Esophagus muscularis mucosa (tissue), 4 donors: ENCODE data around the gene ATP9A. TPM values are rescaled to one million over a fixed set of nuclear protein-coding genes. Genes with fewer than 3 reads are reported as not detected.

Experiments used
- DNase-seq: peaks from one replicate; pipeline ENCODE4 v3.0.0-alpha.2; 2017; ENCODE audit errors: extremely low spot score
- H3K27ac ChIP-seq, 4 donors: fragments of 200-600 bp; sonication (generic); replicated peaks in 1 of 4; 1 replicate in 3 of 4; 2 replicates in 1 of 4; pipeline ENCODE4 v1.5.1; 2016 to 2019; ENCODE audit warnings: mild to moderate bottlenecking in 1 of 4
- H3K27me3 ChIP-seq, 4 donors: fragments of 200-600 bp; sonication (generic); one replicate each; pipeline versions ENCODE4 v1.5.1 to v1.6.0; 2016 to 2019
- H3K36me3 ChIP-seq, 4 donors: fragments of 200-600 bp; sonication (generic); one replicate each; pipeline ENCODE4 v1.5.1; 2016 to 2019
- H3K4me1 ChIP-seq, 4 donors: fragments of 200-600 bp; sonication (generic); one replicate each; pipeline ENCODE4 v1.5.1; 2016 to 2019
- H3K4me3 ChIP-seq, 4 donors: fragments of 200-600 bp; sonication (generic); 1 replicate in 2 of 4; 2 replicates in 2 of 4; pipeline ENCODE4 v1.5.1; 2016 to 2019; ENCODE audit warnings: mild to moderate bottlenecking in 4 of 4, moderate library complexity in 1 of 4
- H3K9me3 ChIP-seq, 4 donors: fragments of 200-600 bp; sonication (generic); 1 replicate in 3 of 4; 2 replicates in 1 of 4; pipeline ENCODE4 v1.5.1; 2016 to 2019
- EP300 ChIP-seq: sonication (generic); formaldehyde crosslinking; IDR thresholded peaks from one replicate; pipeline ENCODE4 v1.6.1; 2017; ENCODE audit warnings: antibody characterized with exemption
- POLR2A ChIP-seq: fragments of 450-650 bp; IDR thresholded peaks from one replicate; pipeline ENCODE4 v1.6.1; 2017; ENCODE audit warnings: antibody characterized with exemption, moderate library complexity, mild to moderate bottlenecking, low read depth
- POLR2AphosphoS5 ChIP-seq, 2 donors: sonication (generic); formaldehyde crosslinking; IDR thresholded peaks; one replicate each; pipeline ENCODE4 v1.6.1; 2017; ENCODE audit warnings: antibody characterized with exemption in 2 of 2
- WGBS: methylation state at CpG from one replicate; pipeline ENCODE4 v1.1.5; 2018; 5-methylcytosine and 5-hydroxymethylcytosine counted together
- intact Hi-C: fragments of 100-400 bp; cut with DNase I; formaldehyde crosslinking; loops from one replicate; pipeline ENCODE4 v1.15.1; 2023
- total RNA-seq, 4 donors: library from RNA; depleted of rRNA; stranded (reverse); fragments of >200 nt; gene quantifications; one replicate each; pipeline versions ENCODE4 v1.1.0 to v1.2.1, GENCODE V29; 2016
- TF ChIP-seq, protein P1 (sequence below), 3 experiments: fragments of 200-600 bp in 2 of 3; fragments of 450-650 bp in 1 of 3; sonication (generic) in 2 of 3; IDR thresholded peaks; one replicate each; pipeline ENCODE4 v1.5.1; 2017 to 2019; ENCODE audit warnings: antibody characterized with exemption in 3 of 3, mild to moderate bottlenecking in 2 of 3, moderate library complexity in 1 of 3

Gene ATP9A
- total RNA-seq, 4 donors from 2014 or later: 44.4 to 70.9 (median 56.0) TPM

DNA sequence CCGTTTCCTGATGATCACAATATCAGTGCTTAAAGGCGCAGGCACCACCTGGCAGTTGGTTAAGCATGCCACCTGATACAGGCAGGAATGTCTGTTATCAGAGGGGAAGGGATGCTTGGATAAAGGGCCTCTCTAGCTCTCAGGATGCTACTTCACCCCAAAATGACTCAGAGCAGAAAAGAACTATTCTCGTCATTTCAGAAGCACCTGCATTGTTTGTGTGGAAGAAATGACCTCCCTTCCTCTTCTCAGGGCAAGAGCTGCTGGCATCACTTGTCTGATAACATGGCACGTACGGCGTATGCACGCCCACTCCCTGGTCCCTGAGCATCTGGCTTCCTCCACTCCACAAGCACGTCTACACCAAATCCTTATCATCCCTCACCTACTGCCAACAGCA, 47.3 kb downstream of the ATP9A start:
- DNase-seq: no peak
- Histone ChIP-seq H3K27ac (no peak overlapping the region), H3K27me3 (no peaks in the 10 kb centered on the region), H3K9me3 (no peaks in the 10 kb centered on the region), H3K4me3 (no peak overlapping the region), H3K36me3 (peaks cover 4 to 25% (median 8%) of the 10 kb centered on the region in 4 donors), H3K4me1 (peaks cover 0 to 2% (median 0%) of the 10 kb centered on the region in 4 donors)
- TF ChIP-seq, protein P1, sequence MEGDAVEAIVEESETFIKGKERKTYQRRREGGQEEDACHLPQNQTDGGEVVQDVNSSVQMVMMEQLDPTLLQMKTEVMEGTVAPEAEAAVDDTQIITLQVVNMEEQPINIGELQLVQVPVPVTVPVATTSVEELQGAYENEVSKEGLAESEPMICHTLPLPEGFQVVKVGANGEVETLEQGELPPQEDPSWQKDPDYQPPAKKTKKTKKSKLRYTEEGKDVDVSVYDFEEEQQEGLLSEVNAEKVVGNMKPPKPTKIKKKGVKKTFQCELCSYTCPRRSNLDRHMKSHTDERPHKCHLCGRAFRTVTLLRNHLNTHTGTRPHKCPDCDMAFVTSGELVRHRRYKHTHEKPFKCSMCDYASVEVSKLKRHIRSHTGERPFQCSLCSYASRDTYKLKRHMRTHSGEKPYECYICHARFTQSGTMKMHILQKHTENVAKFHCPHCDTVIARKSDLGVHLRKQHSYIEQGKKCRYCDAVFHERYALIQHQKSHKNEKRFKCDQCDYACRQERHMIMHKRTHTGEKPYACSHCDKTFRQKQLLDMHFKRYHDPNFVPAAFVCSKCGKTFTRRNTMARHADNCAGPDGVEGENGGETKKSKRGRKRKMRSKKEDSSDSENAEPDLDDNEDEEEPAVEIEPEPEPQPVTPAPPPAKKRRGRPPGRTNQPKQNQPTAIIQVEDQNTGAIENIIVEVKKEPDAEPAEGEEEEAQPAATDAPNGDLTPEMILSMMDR (IDR thresholded peaks at IDR 0.05): no peak
- TF ChIP-seq EP300 (no peak), POLR2A (no peak), POLR2AphosphoS5 (IDR thresholded peaks at IDR 0.05) (no peak)
- intact Hi-C loops: no loop called here
- 87% methylated on average over 8 of the region's 8 CpGs for WGBS

DNA sequence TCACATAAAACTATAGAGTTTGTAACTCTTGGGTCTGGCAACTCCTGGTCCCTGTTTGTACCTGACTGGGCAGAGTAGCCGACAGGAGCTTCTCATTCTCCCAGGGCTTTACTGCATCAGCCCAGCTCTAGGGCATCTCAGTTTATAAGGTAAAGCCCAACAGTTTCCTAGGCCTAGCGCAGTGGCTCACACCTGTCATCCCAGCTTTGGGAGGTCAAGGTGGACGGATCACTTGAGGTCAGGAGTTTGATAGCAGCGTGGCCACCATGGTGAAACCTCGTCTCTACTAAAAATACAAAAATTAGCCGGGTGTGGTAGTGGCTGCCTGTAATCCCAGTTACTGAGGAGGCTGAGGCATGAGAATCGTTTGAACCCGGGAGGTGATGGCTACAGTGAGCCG, 47.8 kb downstream of the ATP9A start:
- intact Hi-C loops: no loop called here
- H3K4me3 ChIP-seq: no peak overlapping the region
- no peak overlapping the region for H3K27ac ChIP-seq
- no peaks in the 10 kb centered on the region for H3K9me3 ChIP-seq
- no peak for DNase-seq
- H3K27me3 ChIP-seq: no peaks in the 10 kb centered on the region
- H3K36me3 ChIP-seq: peaks cover 1 to 20% (median 8%) of the 10 kb centered on the region in 4 donors
- TF ChIP-seq EP300 (no peak), POLR2AphosphoS5 (IDR thresholded peaks at IDR 0.05) (no peak), POLR2A (no peak)
- TF ChIP-seq, protein P1 (IDR thresholded peaks at IDR 0.05): no peak
- H3K4me1 ChIP-seq: peaks cover 0 to 6% (median 0%) of the 10 kb centered on the region in 4 donors
- WGBS: 90% methylated on average over 9 of the region's 9 CpGs

DNA sequence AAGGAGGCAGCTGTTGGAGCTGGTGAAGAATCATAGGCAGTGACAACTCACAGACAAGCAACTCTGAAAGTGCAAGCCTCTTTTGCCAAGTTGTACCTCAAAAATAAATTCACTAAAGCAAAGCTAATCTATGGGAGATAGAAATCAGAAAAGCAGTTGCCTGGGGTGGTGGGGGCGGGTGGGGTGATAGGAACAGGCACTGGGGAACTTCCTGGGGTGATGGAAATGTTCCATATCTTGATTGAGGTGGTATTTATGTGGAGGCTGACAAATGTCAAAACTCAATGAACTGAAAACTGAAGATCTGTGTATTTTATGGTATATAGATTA, 52.4 kb downstream of the ATP9A start:
- Histone ChIP-seq H3K4me1 (peaks cover 0 to 11% (median 0%) of the 10 kb centered on the region in 4 donors), H3K9me3 (no peaks in the 10 kb centered on the region), H3K4me3 (no peak overlapping the region), H3K36me3 (peaks cover 0 to 15% (median 8%) of the 10 kb centered on the region in 4 donors), H3K27me3 (no peaks in the 10 kb centered on the region), H3K27ac (no peak overlapping the region)
- TF ChIP-seq POLR2A (no peak), POLR2AphosphoS5 (IDR thresholded peaks at IDR 0.05) (no peak), EP300 (no peak)
- TF ChIP-seq, protein P1 (IDR thresholded peaks at IDR 0.05): no peak
- 89% methylated on average over 1 of the region's 1 CpG for WGBS
- no peak for DNase-seq
- intact Hi-C loops: no loop called here

DNA sequence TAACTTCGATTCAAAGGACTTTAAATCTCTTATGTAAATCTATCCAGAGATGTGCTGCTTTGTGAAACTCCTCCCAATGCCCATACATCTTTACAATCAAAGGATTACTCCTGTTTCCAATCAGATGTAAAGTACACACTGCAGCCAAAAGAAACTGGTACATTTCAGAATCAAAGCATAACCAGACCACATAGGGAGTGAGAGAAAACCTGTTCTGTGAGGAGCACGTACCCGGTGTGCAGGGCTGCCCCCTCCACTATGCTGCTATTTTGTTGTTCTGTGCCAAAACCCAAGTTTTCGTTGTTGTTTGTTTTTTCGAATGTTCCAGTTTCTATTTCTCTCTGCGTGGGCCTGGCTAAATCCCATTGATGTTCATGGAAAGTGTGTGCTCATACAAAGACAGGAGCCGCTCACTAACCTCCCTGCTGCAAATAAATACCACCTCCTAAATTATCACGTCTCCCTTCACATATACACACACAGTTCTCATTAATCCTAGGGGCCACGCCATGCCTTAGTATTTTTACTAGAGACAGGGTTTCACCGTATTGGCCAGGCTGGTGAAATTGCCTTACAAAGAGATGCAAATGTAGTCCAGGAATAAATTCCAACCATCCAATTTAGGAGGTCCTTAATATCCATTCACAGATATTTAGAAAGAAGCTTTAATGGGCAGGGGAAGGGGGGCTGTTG, 52.9 kb downstream of the ATP9A start:
- intact Hi-C loops: no loop called here
- TF ChIP-seq EP300 (no peak), POLR2A (no peak), POLR2AphosphoS5 (IDR thresholded peaks at IDR 0.05) (no peak)
- TF ChIP-seq, protein P1 (IDR thresholded peaks at IDR 0.05): no peak
- Histone ChIP-seq H3K9me3 (no peaks in the 10 kb centered on the region), H3K27me3 (no peaks in the 10 kb centered on the region), H3K4me3 (no peak overlapping the region), H3K4me1 (peaks cover 0 to 11% (median 0%) of the 10 kb centered on the region in 4 donors), H3K36me3 (peaks cover 0 to 19% (median 10%) of the 10 kb centered on the region in 4 donors), H3K27ac (no peak overlapping the region)
- no peak for DNase-seq
- 68% methylated on average over 10 of the region's 10 CpGs for WGBS

DNA sequence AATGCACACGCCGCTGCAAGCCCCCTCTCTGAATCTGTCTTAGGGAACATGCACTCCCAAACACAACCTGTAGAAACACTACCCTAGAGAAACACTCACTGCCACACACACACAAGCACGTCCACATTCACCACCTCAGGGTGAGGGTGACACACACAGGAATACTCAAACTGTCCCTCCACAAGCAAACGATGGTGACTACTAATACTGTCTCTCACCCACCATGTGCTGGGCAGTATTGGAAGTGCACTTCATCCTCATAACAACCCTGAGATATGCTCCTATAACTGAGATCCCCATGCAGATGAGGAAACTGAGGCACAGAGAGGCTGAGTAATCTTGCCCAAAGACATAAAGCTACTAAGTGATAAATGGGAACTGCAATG, 55.0 kb downstream of the ATP9A start:
- Histone ChIP-seq H3K36me3 (peaks cover 0 to 32% (median 16%) of the 10 kb centered on the region in 4 donors), H3K9me3 (no peaks in the 10 kb centered on the region), H3K4me1 (peaks cover 0 to 11% (median 0%) of the 10 kb centered on the region in 4 donors), H3K4me3 (no peak overlapping the region), H3K27me3 (no peaks in the 10 kb centered on the region), H3K27ac (no peak overlapping the region)
- no peak for DNase-seq
- TF ChIP-seq POLR2AphosphoS5 (IDR thresholded peaks at IDR 0.05) (no peak), POLR2A (no peak), EP300 (no peak)
- TF ChIP-seq, protein P1 (IDR thresholded peaks at IDR 0.05): no peak
- intact Hi-C loops: no loop called here
- WGBS: 89% methylated on average over 4 of the region's 4 CpGs
